ENCODE results near the gene HEG1.

Gene HEG1

DNA sequence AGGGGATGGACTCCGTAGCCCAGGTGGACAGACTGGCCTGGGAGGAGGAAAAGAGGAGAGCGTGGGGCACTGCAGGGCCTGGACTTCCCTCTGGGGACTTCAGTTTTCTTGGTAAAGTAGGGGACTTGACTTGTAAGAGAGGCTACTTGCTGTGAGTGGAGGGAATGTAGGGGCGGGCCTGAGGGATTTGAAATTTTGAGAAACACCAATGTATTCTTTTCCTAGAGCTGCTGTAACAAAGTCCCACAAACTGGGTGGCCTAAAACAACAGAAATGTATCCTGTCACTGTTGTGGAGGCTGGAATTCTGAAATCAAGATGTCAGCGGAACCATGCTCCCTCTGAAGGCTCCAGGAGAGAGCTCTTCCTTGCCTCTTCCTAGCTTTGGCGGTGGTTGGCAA lies 5.8 kb upstream of the HEG1 start:
- CTCF ChIA-PET = no interaction called here
- H3K4me3 ChIP-seq (ENCODE audit: low read depth, low read length) = no peak overlapping the region
- TF ChIP-seq, protein P1, sequence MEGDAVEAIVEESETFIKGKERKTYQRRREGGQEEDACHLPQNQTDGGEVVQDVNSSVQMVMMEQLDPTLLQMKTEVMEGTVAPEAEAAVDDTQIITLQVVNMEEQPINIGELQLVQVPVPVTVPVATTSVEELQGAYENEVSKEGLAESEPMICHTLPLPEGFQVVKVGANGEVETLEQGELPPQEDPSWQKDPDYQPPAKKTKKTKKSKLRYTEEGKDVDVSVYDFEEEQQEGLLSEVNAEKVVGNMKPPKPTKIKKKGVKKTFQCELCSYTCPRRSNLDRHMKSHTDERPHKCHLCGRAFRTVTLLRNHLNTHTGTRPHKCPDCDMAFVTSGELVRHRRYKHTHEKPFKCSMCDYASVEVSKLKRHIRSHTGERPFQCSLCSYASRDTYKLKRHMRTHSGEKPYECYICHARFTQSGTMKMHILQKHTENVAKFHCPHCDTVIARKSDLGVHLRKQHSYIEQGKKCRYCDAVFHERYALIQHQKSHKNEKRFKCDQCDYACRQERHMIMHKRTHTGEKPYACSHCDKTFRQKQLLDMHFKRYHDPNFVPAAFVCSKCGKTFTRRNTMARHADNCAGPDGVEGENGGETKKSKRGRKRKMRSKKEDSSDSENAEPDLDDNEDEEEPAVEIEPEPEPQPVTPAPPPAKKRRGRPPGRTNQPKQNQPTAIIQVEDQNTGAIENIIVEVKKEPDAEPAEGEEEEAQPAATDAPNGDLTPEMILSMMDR (IDR thresholded peaks at IDR 0.05; ENCODE audit: insufficient read depth, low read length, missing control alignments) = no peak
- DNase-seq (ENCODE audit: low read depth, low spot score) = no peak
- POLR2A ChIA-PET = interaction anchor here (0.7 kb wide), 1 partner anchor 47 kb away, joined by 3 read pairs; no protein-coding TSS in a partner anchor

DNA sequence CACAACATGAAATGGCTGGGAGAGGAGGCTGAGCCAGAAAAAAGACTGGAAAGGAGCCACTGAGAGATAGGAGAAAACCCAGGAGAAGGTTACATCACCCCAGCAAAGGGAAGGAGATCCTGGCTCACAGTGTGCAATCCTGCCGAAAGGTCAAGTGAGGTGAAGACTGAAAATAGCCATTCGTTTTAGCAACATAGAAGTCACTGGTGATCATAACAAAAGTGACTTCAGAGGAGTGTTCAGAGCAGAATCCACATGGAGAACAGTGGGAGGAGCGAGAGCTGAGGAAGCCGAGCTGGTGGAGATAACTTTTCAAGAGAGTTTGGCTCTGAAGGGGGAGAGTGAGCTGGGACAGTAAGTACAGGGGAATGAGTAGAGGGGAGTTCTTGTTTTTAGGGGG lies 5.4 kb upstream of the HEG1 start:
- ChIA-PET CTCF (no interaction called here), POLR2A (interaction anchor here (0.7 kb wide), 1 partner anchor 47 kb away, joined by 3 read pairs; no protein-coding TSS in a partner anchor)
- TF ChIP-seq, protein P1 (IDR thresholded peaks at IDR 0.05; ENCODE audit: insufficient read depth, low read length, missing control alignments) = no peak
- no peak overlapping the region for H3K4me3 ChIP-seq (ENCODE audit: low read depth, low read length)
- no peak for DNase-seq (ENCODE audit: low read depth, low spot score)

DNA sequence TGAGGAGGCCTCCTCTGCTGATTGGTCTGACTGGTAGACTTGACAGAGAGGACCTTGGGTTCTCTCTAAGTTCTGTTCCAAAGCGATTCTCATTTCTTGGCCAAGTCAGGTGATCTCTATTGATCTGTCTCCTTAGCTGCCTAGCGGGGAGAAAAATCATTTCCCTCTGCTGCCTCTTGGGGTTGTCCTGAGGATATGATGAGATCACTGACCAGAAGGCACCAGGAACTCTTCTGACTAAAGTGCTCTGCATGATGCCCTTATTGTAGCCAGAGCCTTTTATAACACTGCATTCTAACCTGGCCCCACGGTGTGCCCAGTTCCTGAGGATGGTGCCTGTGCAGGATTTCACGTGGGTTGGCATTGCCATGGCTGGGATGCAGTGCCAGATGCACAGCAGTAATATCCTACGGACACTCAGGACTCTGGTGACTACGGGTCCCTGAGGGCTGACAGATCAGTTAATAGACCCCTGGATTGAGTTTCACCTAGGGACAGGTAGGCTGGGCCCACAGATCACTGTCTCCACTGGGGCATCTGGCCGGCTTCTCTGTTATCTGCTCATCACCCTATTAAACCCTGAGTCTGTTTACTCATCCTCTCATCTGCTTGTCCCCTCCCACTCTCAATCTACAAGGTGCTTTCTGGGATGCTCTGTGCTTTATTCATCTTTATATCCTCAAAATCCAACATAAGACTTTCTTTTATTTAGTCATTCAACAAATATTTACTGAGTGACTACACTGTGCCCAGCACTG lies 3.9 kb upstream of the HEG1 start:
- H3K4me3 ChIP-seq (ENCODE audit: low read depth, low read length) = no peak overlapping the region
- CTCF ChIA-PET = interaction anchor here (0.6 to 1.3 kb wide), 2 partner anchors 344 to 381 kb away, joined by 3 read pairs; no protein-coding TSS in a partner anchor
- POLR2A ChIA-PET = no interaction called here
- no peak for DNase-seq (ENCODE audit: low read depth, low spot score)
- TF ChIP-seq, protein P1 (IDR thresholded peaks at IDR 0.05; ENCODE audit: insufficient read depth, low read length, missing control alignments) = no peak

DNA sequence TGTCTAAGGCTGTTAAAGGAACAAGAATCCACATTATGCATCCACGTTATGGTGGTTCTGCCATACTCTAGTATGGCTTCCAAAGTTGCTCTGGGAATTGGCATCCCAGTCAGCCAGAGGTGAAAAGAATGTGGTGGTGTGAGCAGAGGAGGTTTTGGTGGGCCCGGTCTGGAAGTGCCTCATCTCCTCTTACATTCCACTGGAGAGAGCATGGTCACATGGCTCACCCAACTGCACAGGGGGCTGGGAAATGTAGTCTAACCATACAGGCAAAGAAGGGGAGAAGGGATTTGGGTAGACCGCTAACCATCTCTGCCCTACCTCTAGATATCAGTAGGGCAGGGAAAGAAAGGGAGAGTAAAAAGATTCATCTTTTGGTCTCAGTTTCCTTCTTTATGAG lies 3.2 kb upstream of the HEG1 start:
- ChIA-PET POLR2A (no interaction called here), CTCF (no interaction called here)
- DNase-seq (ENCODE audit: low read depth, low spot score) = no peak
- TF ChIP-seq, protein P1 (IDR thresholded peaks at IDR 0.05; ENCODE audit: insufficient read depth, low read length, missing control alignments) = no peak
- H3K4me3 ChIP-seq (ENCODE audit: low read depth, low read length) = no peak overlapping the region

DNA sequence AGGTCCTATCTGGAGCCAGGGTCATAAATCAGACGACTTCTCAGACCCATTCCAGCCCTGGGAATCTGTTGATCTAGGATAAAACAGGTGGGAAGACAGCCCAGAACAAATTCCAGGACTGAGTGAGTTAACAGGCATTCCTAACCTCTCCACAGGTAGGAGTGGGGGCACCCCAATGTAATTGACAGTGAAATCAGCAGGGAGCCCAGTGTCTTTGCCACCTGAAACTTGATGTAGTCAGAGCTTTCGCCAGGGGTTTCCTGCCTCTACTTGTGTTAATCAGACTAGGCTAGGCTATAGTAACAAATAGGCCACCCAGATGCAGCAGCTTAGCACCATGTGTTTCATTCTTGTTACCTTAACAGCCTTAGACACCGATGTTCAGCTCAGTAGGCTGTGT lies 2.7 kb upstream of the HEG1 start:
- TF ChIP-seq, protein P1 (IDR thresholded peaks at IDR 0.05; ENCODE audit: insufficient read depth, low read length, missing control alignments) = no peak
- ChIA-PET POLR2A (no interaction called here), CTCF (interaction anchor here (1.1 to 1.3 kb wide), 2 partner anchors 92 to 107 kb away, joined by 3 to 4 read pairs; no protein-coding TSS in a partner anchor)
- no peak overlapping the region for H3K4me3 ChIP-seq (ENCODE audit: low read depth, low read length)
- DNase-seq (ENCODE audit: low read depth, low spot score) = no peak

DNA sequence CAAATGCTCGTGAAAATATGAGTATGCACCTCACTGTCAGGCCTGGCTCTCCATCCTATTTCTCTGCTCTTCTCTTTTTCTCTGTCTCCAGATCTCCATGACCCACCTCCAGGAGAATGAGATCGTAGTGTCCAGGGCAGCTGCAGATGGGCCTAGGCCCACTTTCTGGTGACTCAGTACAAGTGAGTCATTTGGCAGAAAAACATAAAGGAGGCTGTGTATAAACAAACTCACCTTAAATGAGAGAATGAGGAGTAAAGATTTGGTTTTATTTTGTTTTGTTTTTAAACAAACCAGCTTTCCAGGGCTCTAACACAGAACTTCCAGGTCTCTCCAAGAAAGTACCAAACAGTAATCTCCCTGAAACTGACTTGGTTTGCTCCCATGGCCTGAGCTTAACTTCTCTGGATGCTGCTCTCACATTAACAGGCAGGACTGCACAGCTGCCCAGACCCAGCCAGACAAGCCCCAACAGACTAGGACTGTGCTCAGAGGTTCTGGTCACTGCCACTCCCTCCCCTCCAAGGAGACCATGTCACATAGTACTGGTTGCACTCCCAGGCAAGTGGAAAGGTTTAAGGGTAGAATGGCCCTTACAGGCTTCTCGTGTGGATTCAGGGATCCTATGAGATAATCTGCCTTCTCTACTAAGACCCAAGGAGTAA lies 1.5 kb upstream of the HEG1 start:
- ChIA-PET POLR2A (interaction anchor here (0.5 kb wide), 1 partner anchor 9 kb away, joined by 3 read pairs; no protein-coding TSS in a partner anchor), CTCF (interaction anchor here (1.1 to 1.3 kb wide), 5 partner anchors 72 to 381 kb away, joined by 3 to 4 read pairs (median 3); no protein-coding TSS in a partner anchor)
- TF ChIP-seq, protein P1 (IDR thresholded peaks at IDR 0.05; ENCODE audit: insufficient read depth, low read length, missing control alignments) = no peak
- no peak for DNase-seq (ENCODE audit: low read depth, low spot score)
- H3K4me3 ChIP-seq (ENCODE audit: low read depth, low read length) = no peak overlapping the region

All from AG04449 (cell line).